ENCODE data around the gene EREG.

EREG gene

GRCh38 chr4:74353858-74354257 lies 11.1 kb upstream of the EREG start:
- no peak for DNase-seq

DNA sequence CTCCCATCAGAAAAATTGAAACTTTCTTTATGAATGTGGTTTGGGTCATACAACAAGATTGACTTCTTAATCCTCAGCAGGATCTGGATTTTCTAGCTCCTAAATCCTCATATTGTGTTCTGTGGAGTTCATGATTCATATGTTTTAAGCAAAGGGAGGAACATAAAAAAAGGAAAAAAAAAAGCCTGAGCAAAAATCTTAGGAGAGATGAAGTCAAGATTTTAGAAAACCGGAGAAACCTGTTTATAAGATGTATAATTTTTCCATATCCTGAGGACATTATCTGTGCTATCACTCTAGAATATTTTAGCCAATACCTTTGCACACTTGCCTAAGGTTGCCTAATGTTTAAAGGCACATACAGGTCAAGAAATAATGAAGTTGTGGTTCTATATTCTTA lies 7.0 kb upstream of the EREG start:
- no peak for DNase-seq

- DNase-seq, result no peak
Measured at GRCh38 chr4:74361671-74362070, 3.3 kb upstream of the EREG start.

DNA sequence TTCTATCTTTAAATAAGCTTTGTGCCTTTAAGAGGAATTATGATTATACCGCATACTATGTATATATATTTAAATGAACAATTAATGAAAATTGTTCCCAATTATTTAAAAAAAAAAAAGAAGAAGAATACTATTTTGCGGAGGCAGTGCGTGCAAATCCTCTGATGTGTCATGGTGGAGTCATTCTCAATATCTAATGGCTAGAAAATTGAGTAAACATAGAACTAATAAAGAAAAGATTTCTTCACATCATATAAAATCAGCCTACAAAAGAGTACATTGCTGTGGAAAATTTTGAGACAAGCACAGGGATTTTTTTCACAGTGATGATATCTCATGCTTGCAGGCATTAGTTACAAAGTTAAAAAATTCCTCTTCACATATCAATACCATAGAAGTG lies 2.6 kb upstream of the EREG start:
- DNase-seq, result no peak

DNA sequence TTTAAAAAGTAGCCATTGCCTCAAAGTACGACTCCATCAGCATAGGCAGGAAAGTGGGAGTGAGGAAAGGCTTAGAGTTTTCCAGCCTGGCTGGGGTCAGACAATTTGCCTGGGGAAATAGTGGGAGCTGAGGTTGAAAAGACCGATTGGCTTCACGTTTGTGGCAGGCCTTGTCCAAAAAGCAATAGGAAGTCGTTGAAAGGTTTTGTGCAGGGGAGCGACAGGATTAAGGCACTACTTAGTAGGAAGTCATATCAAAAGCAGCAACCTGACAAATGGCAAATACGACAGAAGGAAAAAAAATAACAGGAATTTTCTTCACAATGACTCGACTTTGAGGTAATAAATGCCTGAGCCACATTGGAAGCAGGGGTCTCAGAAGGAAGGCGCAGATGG lies 691 bp upstream of the EREG start:
- DNase-seq, result no peak

DNA sequence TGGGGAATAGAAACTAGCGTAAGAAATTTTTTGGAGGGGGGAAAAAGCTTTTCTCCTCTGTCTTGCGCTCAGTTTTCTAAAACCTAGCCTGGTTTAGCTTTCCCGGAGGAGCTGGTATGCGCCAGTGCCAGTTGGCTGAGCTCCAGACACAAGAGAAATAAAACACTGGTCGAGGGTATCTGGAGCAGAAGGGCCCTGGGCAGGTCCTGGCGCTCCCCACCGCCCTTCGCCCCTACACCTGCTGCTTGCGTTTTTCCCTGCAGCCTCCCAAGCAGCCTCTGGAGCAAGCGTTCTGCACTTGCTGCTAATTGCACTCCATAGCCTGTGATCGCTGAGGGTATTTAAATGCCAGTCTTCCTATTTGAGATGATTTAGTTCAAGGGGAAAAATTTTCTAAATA lies 816 bp downstream of the EREG start:
- no peak for DNase-seq

GRCh38 chr4:74366367-74366911 lies 1.5 kb downstream of the EREG start:
- DNase-seq, result no peak

DNA sequence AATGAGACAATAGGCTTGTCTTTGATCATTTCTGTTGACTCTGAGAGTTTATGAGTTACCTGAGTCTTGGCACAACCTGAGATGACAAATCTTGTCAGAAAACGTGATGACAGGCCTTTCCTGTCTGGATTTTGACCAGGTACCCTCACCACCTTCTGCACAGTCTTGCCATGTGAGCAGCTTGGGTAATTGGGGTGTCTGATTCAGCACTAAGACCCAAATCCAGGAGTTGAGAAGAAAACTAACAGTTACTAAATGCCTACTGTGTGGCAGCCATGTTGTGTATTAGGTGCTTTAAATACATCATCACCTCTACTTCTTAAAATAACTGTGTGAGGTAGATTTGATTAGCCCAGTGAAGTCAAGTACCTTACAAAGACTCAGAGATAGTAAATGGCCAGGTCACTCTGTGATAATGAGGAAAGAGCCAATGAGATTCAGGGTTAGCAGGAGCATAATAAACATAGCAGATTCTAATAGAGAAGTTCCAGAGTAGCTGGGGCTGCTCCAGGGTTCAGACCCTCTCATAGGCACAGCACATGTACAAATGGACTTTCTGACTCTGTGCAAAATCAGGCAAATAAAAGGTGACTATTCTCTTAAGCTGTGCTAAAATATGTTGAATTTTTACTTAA lies 2.8 kb downstream of the EREG start:
- no peak for DNase-seq

- no peak for DNase-seq
Measured at GRCh38 chr4:74368596-74368995, 3.7 kb downstream of the EREG start.

DNA sequence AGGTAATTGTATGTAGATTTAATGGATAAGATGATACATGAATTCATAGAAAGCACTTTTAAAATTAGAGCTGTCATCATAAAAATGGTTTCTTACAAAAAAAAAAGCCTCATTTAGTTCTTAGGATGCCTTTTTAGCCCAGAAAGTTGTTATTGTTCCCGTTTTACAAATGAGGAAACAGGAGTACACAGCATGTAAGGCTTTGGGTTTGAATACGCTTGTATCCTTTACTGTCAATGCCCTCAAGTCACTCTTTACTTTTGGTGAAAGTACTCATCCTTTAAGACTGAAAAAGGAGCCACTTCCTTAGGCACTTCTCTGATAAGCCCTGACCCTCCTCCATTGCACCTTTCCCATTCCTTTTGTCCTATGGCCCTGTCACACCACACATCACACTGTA lies 4.9 kb downstream of the EREG start:
- no peak for DNase-seq

DNA sequence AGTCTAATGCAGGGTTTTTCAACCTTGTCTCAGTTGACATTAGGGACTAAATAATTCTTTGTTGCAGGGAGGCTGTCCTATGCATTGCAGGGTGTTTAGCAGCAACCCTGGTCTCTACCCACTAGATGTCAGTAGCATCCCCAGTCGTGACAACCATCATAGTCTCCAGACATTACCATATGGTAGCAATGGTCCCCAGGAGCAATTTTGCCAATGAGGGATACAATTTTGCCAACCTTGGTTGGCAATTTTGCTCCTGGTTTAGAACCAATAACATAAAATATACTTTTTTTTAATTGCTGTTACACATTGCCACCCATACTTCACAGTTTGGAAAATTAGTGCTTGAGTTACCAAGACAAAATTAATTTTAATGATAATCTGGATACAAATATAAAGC lies 6.0 kb downstream of the EREG start:
- no peak for DNase-seq

DNA sequence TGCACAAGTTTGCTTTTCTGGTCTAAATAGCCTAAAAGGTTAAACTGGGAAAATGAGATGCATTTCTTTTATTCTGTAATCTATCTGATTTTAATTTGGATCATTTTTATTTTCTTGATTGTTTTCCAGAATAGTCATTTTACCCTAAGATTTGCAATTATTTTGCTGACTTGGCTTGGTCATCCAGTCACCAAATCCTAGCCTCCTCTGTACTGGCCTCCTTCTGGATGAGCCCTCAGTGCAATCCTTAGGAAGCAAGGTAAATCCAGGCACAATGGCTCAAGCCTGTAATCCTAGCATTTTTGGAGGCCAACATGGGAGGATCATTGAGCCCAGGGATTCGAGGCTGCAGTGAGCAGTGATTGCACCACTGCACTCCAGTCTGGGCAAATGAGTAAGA lies 9.2 kb downstream of the EREG start:
- no peak for DNase-seq

DNA sequence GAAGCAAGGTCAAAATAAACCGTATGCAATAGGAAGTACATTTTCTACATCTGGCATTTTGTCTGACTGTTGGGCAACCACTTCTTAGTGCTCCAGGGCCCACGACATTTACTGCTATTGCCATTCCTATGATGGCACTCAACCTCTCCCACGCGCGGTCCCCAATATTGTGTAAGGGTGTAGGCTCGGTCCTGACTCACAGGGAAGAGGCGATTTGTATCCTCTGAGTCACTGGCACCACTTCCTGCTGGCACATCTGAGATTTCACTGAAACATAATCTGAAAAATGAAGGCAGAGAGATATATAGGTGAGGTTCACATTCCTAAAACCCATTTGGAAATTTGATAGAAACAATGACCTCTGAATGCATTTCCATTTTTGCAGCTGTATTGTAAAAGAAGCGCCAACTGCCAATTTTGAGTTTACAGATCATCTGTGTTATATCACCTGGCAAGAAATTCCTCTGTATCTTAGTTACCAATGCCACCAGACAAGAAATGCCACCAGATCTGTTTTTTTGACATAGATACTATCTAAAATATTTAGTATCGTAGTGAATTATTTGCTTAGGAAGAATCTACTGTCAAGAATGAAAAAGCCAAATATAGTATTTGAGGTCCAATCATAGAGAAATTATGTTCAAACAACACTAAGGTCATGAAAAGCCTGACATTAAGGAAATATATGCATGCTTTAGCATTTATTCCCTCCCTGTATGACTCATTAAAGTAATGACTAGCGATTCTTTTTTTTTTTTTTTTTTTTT lies 9.8 kb downstream of the EREG start:
- DNase-seq, result no peak

GRCh38 chr4:74375824-74376426 lies 11.0 kb downstream of the EREG start:
- no peak for DNase-seq

- DNase-seq, result no peak
Measured at GRCh38 chr4:74376888-74377483, 12.0 kb downstream of the EREG start.

GRCh38 chr4:74377714-74378113 lies 12.8 kb downstream of the EREG start:
- no peak for DNase-seq

- DNase-seq, result no peak
Measured at GRCh38 chr4:74378573-74378972, 13.6 kb downstream of the EREG start.

DNA sequence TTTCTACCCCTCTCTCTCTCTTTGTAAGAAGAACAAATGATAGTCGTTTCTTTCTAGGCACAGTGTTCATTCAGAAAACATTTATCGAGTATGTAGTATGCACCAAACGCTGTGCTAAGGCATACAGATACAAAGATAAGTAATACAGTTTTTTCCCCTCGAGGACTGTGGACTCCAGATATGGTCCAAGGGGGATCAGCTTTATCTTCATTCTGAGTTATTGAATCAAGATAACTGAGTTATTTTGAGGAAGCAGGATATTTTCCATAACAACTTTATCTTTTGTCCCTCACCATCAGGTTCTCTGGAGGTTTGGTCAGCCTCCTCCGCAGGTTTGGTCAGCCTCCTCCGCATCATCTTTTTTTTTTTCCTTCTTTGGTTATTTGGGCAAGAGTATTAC lies 15.0 kb downstream of the EREG start:
- no peak for DNase-seq

GRCh38 chr4:74385386-74385785 lies 20.4 kb downstream of the EREG start:
- DNase-seq, result no peak

GRCh38 chr4:74386159-74386558 lies 21.2 kb downstream of the EREG start:
- no peak for DNase-seq

DNA sequence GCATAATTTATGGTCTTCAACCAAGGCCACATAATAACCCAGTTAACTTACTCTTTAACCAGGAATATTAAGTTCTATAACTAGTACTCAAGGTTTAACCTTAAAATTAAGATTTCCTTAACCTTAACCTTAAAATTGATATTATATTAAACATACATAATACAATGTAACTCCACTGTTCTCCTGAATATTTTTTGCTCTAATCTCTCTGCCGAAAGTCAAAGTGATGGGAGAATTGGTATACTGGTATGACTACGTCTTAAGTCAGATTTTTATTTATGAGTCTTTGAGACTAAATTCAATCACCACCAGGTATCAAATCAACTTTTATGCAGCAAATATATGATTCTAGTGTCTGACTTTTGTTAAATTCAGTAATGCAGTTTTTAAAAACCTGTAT lies 22.8 kb downstream of the EREG start:
- DNase-seq, result no peak

DNA sequence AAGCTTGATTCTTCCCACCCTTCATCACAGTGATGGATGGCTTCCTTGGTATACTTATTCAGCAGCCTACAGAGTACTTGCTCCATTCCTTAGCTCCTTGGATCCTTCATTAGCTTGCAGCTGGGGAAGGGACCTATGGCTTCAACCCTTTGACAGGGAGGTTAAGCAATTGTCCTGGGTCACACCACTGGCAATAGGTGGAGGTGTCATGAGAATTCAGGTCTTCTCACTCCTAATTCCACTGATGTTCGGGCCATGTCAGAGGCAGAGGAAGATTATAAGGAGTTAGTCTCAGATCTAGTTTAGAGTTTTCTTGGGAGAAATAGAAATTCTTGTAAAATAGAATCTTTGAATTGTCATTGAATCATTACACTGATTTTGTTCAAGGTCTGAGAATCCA lies 24.5 kb downstream of the EREG start:
- DNase-seq, result no peak

DNA sequence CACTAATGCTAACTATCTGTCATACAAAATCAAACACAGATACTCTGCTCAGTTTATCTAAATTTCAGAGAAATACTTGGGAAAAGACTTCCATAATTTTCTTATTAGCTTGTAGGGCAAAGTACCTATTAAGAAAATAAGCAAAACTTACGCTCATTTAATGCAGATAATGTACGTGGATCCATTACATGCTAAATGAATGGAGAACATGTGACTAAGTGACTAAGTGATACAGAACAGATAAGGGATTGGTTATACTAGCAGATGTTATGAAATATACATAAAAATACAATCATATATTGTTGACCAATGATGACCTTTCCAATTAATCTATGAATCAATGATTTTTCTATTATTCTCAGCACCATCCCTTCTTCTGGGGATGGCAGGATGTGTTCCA lies 25.7 kb downstream of the EREG start:
- DNase-seq, result no peak

DNA sequence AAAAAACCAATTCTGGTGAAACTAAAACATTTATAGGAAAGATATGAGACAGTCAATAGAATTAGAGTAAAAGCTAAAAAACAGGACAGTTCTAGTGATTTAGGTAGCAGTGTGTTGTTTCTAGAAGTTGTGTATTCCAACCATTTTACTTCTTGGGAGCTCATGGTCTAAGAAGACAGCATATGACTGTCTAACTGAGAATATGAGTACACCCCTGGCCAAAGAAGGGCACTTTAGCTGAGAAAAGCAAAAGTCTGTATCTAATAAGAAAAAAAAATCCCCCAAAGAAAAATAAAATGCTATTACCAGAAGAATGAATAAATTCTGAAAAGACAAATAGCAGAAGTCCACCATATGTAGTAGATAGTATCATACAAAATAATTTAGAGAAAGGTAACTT lies 26.4 kb downstream of the EREG start:
- no peak for DNase-seq
